WI38 (cell line): Measurements from ENCODE around the gene DEFB121.

Experiments used
- H3K4me3 ChIP-seq: 2 replicates; pipeline ENCODE4 v1.5.1; 2011; ENCODE audit warnings: low read depth, mild to moderate bottlenecking, control low read depth, low read length
- TF ChIP-seq, protein P1 (sequence below): IDR thresholded peaks from 2 replicates; pipeline ENCODE4 v1.5.1; 2012; ENCODE audit warnings: low read depth, mild to moderate bottlenecking, control low read depth, low read length

DEFB121 gene, protein sequence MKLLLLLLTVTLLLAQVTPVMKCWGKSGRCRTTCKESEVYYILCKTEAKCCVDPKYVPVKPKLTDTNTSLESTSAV

DNA sequence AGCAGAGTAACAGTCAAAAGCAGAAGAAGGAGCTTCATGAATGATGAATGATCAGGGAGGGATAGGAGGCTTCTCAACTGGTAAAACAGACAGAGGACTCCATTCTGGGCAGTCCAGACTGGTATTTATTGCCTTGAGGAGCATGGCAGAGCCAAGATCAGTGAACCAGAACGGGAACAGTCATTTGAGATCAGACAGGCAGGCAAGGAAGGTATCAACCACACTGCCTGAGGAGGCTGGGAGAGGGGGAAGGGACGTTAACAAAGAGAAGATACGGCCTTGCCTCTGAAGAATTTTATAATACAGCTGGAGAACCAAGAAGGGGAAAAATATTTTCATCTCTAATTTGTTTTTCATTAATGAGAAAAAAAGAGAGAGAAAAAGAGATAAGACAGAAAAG, at the start of gene DEFB121:
TSS of gene DEFB121 (minus strand) at position 101 of the 400 bp plus-strand sequence. CDS start at position 38, 63 bp downstream.
- no peak within 1 kb of the TSS for H3K4me3 ChIP-seq
- TF ChIP-seq, protein P1, sequence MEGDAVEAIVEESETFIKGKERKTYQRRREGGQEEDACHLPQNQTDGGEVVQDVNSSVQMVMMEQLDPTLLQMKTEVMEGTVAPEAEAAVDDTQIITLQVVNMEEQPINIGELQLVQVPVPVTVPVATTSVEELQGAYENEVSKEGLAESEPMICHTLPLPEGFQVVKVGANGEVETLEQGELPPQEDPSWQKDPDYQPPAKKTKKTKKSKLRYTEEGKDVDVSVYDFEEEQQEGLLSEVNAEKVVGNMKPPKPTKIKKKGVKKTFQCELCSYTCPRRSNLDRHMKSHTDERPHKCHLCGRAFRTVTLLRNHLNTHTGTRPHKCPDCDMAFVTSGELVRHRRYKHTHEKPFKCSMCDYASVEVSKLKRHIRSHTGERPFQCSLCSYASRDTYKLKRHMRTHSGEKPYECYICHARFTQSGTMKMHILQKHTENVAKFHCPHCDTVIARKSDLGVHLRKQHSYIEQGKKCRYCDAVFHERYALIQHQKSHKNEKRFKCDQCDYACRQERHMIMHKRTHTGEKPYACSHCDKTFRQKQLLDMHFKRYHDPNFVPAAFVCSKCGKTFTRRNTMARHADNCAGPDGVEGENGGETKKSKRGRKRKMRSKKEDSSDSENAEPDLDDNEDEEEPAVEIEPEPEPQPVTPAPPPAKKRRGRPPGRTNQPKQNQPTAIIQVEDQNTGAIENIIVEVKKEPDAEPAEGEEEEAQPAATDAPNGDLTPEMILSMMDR: no peak

DNA sequence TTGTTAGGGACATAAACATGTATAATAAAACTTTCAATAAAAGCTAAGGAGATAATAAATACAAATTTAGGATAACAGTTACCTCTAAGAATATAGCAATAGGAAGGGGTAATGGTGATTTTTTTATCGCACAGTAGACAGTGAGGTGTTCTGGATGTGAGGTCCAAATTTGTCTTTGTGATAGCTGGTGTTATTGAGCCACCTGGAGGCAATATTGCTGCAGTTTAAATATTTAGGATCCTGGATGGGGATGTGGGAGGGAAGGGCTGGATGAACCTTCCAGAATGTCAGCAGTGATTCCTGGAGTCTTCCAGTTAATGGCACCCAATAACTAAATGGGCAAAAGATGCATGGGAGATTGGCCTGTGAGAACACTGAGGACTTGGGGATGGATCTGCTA, 48.3 kb upstream of the DEFB121 start:
- TF ChIP-seq, protein P1: no peak
- H3K4me3 ChIP-seq: no peak overlapping the region

DNA sequence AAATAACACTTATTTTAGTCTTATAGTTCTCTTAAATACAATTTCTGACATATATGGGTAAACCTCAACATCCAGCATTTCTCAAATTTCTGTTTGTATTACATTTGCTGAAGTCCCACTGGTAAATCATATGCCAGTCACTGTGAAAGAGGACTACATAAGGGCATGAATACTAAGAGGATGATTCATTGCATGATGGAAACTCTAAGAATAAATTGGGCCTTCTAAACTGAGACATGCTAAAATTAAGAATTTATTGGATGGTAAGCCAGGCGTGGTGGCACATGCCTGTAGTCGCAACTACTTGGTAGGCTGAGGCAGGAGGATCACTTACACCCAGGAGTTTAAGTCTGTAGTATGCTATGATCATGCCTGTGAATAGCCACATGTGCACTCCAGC, 46.6 kb upstream of the DEFB121 start:
- TF ChIP-seq, protein P1: no peak
- no peak overlapping the region for H3K4me3 ChIP-seq

DNA sequence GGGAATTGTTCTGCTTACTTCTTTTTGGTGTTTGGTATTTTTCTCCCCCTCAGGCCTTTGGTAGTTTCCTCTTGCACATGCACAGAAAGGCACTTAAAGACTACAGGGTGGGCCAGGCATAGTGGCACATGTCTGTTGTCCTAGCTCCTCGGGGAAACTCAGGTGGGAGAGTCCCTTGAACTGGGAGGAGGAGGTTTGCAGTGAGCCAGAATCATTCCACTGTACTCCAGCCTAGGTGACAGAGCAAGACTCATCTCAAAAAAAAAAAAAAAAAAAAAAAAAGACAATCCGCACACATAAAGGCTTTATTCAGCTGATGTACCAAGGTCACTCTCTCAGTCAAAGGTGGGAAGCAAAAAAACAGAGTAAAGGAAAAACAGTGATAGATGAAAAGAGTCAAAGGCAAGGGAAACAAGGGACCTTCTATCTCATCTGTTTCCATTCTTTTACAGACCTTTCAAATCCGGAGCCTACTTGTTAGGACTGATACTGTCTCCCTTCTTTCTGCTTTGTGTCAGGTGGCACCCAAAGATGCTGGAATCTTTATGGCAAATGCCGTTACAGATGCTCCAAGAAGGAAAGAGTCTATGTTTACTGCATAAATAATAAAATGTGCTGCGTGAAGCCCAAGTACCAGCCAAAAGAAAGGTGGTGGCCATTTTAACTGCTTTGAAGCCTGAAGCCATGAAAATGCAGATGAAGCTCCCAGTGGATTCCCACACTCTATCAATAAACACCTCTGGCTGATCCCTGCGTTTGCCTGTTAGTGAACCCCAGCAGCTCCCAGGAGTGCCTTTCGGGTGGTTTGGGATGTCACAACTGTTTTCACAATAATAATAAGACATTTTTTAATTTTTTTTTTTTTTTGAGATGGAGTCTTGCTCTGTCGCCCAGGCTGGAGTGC, 43.7 kb upstream of the DEFB121 start:
- no peak overlapping the region for H3K4me3 ChIP-seq

DNA sequence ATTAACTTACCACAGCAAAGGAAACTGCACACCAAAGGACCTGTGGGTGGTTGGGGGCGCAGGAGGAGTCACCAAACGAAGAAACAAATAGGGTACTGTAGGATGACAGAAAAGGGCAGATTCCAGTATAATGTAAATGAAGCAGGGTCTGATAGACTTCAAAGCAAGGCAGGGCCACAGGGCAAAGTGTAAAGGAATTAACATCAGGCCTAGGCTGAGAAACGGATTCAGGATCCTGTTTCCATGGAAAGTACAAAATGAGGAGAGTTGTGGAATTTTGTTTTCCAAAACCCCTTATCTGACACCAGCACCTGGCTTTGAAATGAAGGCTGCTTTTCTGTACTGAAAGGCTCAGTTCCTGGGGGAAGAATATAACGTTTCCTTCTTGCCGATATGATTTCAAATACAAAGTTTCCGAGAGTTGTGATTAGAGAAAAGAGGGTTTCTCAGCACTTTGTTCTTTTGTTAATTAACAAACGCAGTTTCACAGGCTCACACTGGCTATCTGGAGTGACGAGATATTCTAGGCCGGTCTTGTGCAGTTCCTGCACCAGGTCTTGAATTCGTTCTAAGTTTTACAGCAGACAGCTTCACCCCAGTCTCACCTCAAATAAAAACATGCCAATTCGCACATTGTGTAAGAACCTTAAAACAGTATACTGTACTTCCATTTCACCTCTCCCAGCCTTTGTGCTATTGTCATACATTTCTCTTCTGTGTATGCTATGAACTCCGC, 40.2 kb upstream of the DEFB121 start:
- H3K4me3 ChIP-seq: no peak overlapping the region
- TF ChIP-seq, protein P1: no peak

More for the DNA sequence above, 43.7 kb upstream of the DEFB121 start:
- TF ChIP-seq, protein P1: no peak

DNA sequence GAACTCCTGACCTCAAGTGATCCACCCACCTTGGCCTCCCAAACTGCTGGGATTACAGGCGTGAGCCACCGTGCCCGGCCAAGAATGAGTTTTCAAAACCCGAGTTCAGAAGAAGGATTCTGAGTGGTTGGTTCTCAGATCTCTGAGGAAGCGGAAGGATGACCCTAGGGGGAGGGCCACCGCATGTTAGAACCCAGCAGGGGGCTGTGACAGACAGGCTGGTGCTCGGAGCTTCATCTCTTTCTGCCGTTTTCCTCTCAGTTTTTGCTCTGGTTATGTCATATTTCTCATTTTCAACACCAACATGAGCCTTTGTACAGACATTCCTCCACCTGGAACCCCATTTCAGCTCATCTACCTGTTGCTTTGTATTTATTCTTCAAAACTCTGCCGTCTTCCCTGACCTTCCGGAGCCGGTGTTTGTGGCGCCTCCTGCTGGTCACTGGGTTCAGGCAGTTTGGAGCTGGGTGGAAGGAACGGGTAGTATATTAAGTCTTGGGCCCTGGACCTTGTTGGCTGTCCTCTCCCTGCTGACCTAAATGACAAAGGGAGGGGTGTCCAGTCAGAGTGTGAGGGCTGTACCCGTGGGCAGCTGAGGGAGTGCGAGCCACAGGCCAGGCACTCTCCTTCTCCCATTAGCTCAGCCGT, 34.1 kb upstream of the DEFB121 start, which contains the start of gene DEFB123:
TSS of gene DEFB123 (plus strand) at position 621 of the 648 bp plus-strand sequence. CDS start 67 bp downstream, outside the sequence.
- no peak within 1 kb of the TSS for H3K4me3 ChIP-seq
- TF ChIP-seq, protein P1: no peak; the same call in 1 of the 2 replicates
